Smooth muscle cell (in vitro differentiated cells): Measurements from ENCODE around the gene DST. TPM values are rescaled to one million over a fixed set of nuclear protein-coding genes. Genes with fewer than 3 reads are reported as not detected.

Experiments used
- DNase-seq: peaks from one replicate; lab custom pipeline; 2025; ENCODE audit not compliant: unreplicated experiment; lab: John Stamatoyannopoulos, UW
- H2AFZ ChIP-seq: fragments of 200-600 bp; sonication (generic); 2 replicates; pipeline ENCODE4 v1.6.0; 2016; ENCODE audit warnings: antibody characterized with exemption, low read depth, mild to moderate bottlenecking
- H3F3A ChIP-seq: fragments of 200-600 bp; sonication (generic); 2 replicates; pipeline ENCODE4 v1.6.0; 2017; ENCODE audit warnings: antibody characterized with exemption, low read depth
- H3K27ac ChIP-seq: fragments of 200-600 bp; sonication (generic); 2 replicates; pipeline ENCODE4 v1.5.1; 2016; ENCODE audit warnings: low read depth, mild to moderate bottlenecking
- H3K27me3 ChIP-seq: fragments of 200-600 bp; sonication (generic); 2 replicates; pipeline ENCODE4 v1.6.1; 2016; ENCODE audit warnings: low read depth, mild to moderate bottlenecking
- H3K36me3 ChIP-seq: fragments of 200-600 bp; sonication (generic); 2 replicates; pipeline ENCODE4 v1.5.1; 2016; ENCODE audit warnings: low read depth
- H3K4me1 ChIP-seq: fragments of 200-600 bp; sonication (generic); 2 replicates; pipeline ENCODE4 v1.5.1; 2016; ENCODE audit warnings: low read depth
- H3K4me2 ChIP-seq: fragments of 200-600 bp; sonication (generic); 2 replicates; pipeline ENCODE4 v1.6.0; 2016; ENCODE audit warnings: mild to moderate bottlenecking
- H3K4me3 ChIP-seq: fragments of 200-600 bp; sonication (generic); 2 replicates; pipeline ENCODE4 v1.5.1; 2016; ENCODE audit warnings: mild to moderate bottlenecking
- H3K79me2 ChIP-seq: fragments of 200-600 bp; sonication (generic); 2 replicates; pipeline ENCODE4 v1.6.0; 2016; ENCODE audit warnings: low read depth, mild to moderate bottlenecking
- H3K9ac ChIP-seq: fragments of 200-600 bp; sonication (generic); 2 replicates; pipeline ENCODE4 v1.6.0; 2016; ENCODE audit warnings: low read depth
- H3K9me3 ChIP-seq: fragments of 200-600 bp; sonication (generic); replicated peaks from 2 replicates; pipeline ENCODE4 v1.5.1; 2016; ENCODE audit warnings: low read depth
- H4K20me1 ChIP-seq: fragments of 200-600 bp; sonication (generic); 2 replicates; pipeline ENCODE4 v1.6.0; 2016; ENCODE audit warnings: low read depth
- CTCF ChIP-seq: fragments of 200-600 bp; sonication (generic); IDR thresholded peaks from 2 replicates; pipeline ENCODE4 v1.5.1; 2017; ENCODE audit warnings: borderline replicate concordance, mild to moderate bottlenecking, antibody characterized with exemption; ENCODE audit not compliant: insufficient read depth, poor library complexity, severe bottlenecking
- WGBS: methylation state at CpG from one replicate; pipeline ENCODE4 v1.1.7; 2016; ENCODE audit warnings: low lambda C conversion rate; 5-methylcytosine and 5-hydroxymethylcytosine counted together
- polyA plus RNA-seq: library from polyadenylated mRNA; unstranded; fragments of >200 nt; fragmentation: Nextera tagmentation; extraction: Ambion mirVana; gene quantifications from 2 replicates; pipeline ENCODE4 v1.2.1, GENCODE V29; 2016
- total RNA-seq: library from RNA; depleted of rRNA; stranded (reverse); fragments of >200 nt; gene quantifications from 2 replicates; pipeline ENCODE4 v1.2.3, GENCODE V29; 2014

DST gene
- total and polyA plus RNA-seq, 2 experiments from 2014 or later: 17.1 to 186 TPM

DNA sequence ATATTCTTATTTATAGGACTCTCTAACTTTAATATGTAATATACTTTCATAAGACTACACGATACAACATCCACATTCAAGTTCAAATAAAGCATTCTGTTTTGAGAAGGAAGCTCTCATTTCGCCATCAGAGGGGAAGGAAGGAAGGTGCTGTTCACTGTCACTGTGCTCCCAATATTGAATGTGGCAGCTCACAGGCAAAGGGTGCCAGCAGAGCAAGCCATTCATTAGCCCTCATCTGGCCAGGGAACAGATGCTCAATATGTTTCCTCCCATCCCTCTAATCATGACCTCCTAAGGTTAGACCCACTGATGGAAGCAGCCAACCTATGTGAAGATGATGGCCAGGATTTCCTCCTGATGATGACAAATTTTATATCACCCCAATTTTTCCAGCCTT lies 154.4 kb downstream of the DST start:
- Histone ChIP-seq H3K27me3 (no peaks in the 10 kb centered on the region), H2AFZ (no peak overlapping the region), H3K79me2 (no peaks in the 10 kb centered on the region), H3K9ac (no peak overlapping the region), H3K4me3 (no peak overlapping the region), H3K27ac (no peak overlapping the region), H3K36me3 (peaks cover 15% of the 10 kb centered on the region), H3K4me1 (no peaks in the 10 kb centered on the region), H3K9me3 (no peaks in the 10 kb centered on the region), H3F3A (no peaks in the 10 kb centered on the region), H3K4me2 (no peak overlapping the region), H4K20me1 (no peaks in the 10 kb centered on the region)
- WGBS: 94% methylated on average over 2 of the region's 2 CpGs
- TF ChIP-seq CTCF: no peak
- DNase-seq: no peak

- H3K4me3 ChIP-seq: no peak overlapping the region
- no peaks in the 10 kb centered on the region for H3K27me3 ChIP-seq
- H3F3A ChIP-seq: no peaks in the 10 kb centered on the region
- no peak for TF ChIP-seq CTCF
- H3K27ac ChIP-seq: no peak overlapping the region
- no peaks in the 10 kb centered on the region for H4K20me1 ChIP-seq
- H2AFZ ChIP-seq: no peak overlapping the region
- no peaks in the 10 kb centered on the region for H3K4me1 ChIP-seq
- no peaks in the 10 kb centered on the region for H3K79me2 ChIP-seq
- H3K9me3 ChIP-seq: no peaks in the 10 kb centered on the region
- H3K36me3 ChIP-seq: peaks cover 15% of the 10 kb centered on the region
- DNase-seq: no peak
- WGBS: 88% methylated on average over 3 of the region's 3 CpGs
- no peak overlapping the region for H3K4me2 ChIP-seq
- no peak overlapping the region for H3K9ac ChIP-seq
Observed at GRCh38 chr6:56486681-56487080, 156.0 kb downstream of the DST start.

GRCh38 chr6:56484669-56485068 lies 158.0 kb downstream of the DST start:
- no peaks in the 10 kb centered on the region for H3K27me3 ChIP-seq
- no peaks in the 10 kb centered on the region for H3F3A ChIP-seq
- H4K20me1 ChIP-seq: no peaks in the 10 kb centered on the region
- DNase-seq: no peak
- H3K4me2 ChIP-seq: no peak overlapping the region
- no peak for TF ChIP-seq CTCF
- H3K36me3 ChIP-seq: peaks cover 19% of the 10 kb centered on the region
- no peaks in the 10 kb centered on the region for H3K79me2 ChIP-seq
- no peaks in the 10 kb centered on the region for H3K9me3 ChIP-seq
- no peak overlapping the region for H2AFZ ChIP-seq
- H3K9ac ChIP-seq: no peak overlapping the region
- WGBS: 70% methylated on average over 2 of the region's 2 CpGs
- H3K27ac ChIP-seq: no peak overlapping the region
- H3K4me1 ChIP-seq: no peaks in the 10 kb centered on the region
- no peak overlapping the region for H3K4me3 ChIP-seq

DNA sequence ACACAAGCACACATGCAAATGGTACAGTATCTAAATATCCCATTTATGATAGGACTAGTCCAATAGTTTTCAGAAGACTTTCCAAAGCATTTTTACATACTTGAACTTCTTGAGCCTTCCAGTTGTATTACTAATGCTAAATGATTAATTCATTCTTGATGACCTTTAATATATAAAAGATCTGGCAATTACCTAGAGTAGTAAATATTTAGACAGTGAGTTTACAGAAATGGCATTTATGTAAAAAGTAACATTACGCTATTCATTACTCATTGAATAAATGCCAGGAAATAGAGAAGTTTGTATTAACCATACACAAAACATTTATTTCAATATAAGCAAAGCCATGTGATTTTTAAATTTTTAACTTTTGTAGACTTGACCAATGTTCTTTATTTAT lies 158.8 kb downstream of the DST start:
- Histone ChIP-seq H3K9me3 (no peaks in the 10 kb centered on the region), H3K27ac (no peak overlapping the region), H3K4me3 (no peak overlapping the region), H3K27me3 (no peaks in the 10 kb centered on the region), H3K79me2 (no peaks in the 10 kb centered on the region), H3K36me3 (peaks cover 16% of the 10 kb centered on the region), H3F3A (no peaks in the 10 kb centered on the region), H3K4me1 (no peaks in the 10 kb centered on the region), H4K20me1 (no peaks in the 10 kb centered on the region), H3K4me2 (no peak overlapping the region), H3K9ac (no peak overlapping the region), H2AFZ (no peak overlapping the region)
- 97% methylated on average over 1 of the region's 1 CpG for WGBS
- DNase-seq: no peak
- TF ChIP-seq CTCF: no peak
